NCI-H524 treated with DMSO at 0.1 percent for 48 hours (cell line): ENCODE results near the gene SMIM36.
"Not testable (repeated sequence)": the region's sequence is repeated elsewhere in the genome, so short reads cannot be mapped to it uniquely, and the experiment has no call there.

Experiments used
- DNase-seq: peaks from one replicate; lab custom pipeline; 2025; lab: John Stamatoyannopoulos, UW

Gene SMIM36

DNA sequence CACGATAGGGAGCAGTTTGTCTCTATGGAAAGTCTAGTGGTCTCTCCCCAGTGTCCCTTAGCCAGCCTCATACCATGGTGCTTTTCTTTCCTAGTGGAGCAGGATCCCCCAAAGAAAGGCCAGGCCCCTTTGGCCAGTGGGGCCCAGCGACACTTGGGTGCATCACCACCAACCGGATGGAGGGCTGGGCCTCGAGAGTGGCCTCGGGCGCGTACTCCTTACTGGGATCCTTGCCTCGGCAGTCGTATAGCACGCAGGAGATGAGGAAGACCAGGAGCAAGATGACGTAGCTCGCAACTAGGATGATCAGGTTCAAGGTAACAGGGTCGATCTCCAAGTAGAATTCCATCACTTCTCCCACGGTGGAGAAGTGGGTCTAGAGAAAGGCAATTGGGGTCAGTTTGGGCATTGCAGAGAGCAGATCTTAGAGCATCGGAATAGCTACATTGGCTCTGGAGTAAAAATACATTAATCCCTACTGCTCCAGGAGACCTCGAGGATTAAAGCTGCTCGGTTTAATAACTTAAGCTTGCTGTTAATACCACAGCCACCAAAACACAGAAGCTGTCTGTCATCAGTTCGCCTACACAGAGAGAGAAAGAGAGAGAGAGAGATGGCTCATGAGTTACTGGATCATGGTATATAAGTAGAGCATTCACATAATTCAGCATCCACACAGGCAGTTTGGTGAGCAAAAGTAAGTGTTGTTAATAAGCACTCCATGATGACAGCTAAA lies at the start of gene SMIM36:
SMIM36 (minus strand) TSS at position 467 of the 736 bp plus-strand sequence.
- peak; percentile 12 for DNase-seq

DNA sequence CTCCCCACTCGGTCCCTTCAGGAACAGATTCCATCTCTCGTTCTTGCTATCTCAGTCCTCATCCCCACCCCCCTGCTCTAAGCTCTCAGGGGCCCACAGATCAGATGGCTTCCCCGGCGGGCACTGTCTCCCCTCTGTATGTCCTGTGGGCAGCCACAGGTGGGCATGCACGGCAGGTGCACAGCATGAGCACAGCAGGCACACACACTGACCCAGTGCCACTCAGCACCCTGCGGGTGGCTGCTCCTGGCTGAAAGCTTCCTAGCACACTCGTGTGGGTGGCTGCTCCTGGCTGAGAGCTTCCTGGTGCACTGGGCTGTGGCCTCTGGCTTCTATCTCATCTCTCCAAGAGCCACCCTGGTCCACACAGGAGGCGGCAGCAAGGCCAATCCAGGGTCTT lies 44.5 kb upstream of the SMIM36 start:
- DNase-seq: no peak

DNA sequence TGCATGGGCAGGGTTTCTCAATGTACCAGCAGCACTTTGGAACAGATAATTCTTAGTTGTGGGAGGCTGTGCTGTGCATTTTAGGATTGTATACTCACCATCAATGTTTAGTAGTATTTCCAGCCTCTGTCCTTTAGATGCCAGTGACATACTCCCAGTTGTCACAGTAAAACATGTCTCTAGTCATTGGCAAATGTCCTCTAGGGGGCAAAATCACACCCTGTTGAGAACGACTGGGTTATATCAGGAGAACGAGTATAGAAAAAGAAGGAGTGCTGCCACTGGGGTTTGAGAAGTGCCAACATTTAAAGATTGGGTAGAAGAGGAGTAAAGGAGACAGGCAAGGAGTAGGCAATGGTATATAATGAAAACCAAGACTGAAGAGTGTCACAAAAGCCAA lies 37.9 kb upstream of the SMIM36 start:
- DNase-seq: no peak

DNA sequence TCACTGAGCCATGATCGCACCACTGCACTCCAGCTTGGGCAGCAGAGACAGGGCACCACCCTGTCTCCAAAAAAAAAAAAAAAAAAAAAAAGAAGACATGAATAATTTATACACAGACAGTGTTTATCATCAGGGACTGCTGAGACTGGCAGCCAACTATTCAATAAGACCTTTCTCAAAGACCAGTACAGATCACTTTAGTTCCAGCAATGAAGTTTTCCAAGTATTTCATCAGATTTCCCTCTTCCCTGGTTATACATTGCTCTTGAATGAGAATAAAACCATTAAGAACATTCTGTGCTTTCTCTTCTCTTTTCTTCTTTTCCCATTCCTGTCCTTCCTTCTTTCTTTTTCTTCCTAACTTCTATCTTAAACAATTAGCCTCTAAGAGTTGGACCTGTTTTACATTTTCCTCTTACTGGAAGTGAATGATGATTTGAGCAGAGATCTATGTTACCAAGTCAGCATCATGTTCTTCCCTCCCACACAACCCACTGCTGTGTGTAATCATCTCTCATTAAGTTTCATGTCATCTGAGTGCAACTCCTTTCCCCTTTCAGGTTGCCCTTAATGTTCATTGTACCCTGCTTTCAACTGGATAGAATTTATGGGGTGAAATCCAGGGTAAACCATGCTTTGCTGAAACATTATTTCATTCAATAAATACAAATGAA lies 35.9 kb upstream of the SMIM36 start:
- DNase-seq: no peak

DNA sequence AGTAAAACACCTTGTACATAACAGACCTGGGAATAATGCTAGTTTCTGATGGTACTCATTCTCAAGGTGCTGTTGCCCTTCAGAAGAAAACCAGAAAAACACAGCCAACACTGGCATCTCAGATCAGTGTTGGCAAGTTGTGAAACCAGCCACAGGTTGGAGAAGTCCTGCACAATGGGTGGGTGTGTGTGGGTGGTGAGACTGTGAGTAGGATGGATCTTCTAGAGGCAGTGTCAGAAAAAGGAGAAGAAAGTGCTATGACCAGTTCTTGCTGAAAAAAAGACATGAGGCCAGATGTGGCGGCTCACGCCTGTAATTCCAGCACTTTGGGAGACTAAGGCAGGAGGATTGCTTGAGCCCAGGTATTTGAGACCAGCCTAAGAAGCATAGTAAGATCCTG lies 35.2 kb upstream of the SMIM36 start:
- DNase-seq: no peak

DNA sequence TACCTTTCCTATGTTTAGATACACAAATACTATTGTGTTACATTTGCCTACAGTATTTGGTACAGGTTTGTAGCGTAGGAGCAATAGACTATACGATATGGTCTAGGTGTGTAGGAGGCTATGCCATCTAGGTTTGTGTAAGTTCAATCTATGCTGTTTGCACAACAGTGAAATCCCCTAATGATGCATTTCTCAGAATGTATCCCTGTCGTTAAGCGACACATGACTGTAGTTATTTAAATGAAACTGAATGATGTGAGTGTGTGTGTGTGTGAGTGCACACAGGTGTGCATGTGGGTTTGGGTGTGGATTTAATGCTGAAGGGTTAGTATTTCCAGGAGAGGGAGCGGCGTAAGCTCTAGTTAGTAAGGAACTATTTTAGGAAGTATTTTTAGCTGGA lies 34.6 kb upstream of the SMIM36 start:
- no peak for DNase-seq

DNA sequence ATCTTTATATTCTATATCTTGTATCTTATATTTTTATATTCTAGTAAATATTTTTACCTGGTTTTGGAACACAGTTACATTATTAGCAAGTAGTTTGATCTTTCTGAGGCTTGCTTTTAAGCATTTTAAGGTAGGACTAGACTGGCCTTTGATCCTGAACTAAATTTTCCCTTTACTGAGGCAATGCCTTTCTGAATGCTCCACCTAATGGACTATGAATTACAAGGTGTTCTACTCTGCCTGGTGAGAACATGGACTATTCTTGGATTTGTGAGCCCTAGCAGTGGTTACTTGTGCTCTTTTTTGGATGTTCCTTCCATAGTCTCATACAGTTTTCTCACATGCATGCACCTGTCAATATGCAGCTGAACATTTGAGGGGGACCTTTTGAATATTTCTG lies 32.5 kb upstream of the SMIM36 start:
- no peak for DNase-seq

DNA sequence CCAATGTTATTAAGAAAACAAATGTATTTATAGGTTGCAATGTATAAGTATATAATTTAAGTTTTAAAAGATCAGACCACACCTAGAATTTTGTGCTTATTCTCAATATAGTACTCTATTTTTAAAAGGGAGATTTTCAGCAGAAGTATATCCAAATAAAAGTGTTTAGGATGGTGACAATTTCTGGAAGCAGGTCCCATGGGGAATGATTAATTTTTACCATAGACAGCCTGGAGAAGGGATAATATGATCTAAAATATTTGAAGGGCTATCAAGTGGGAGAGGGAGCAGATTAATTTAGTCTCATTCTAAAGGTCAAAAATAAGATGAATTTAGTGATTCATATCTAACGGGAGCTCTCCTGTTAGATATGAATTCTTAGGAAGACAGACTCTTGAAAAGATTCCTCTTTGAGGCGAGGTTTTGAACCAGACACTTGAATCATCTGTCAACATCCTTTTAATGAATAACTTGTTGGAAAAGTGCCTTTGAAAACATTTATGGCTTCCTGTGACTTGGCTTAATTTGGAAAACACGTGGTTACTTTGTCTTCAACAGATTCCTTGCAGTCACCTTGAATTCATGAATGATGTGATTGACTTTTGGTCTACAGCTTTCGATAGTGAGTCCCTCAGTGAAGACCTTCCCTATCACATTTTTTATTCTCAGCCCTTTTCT lies 29.3 kb upstream of the SMIM36 start:
- DNase-seq: peak; percentile 17

DNA sequence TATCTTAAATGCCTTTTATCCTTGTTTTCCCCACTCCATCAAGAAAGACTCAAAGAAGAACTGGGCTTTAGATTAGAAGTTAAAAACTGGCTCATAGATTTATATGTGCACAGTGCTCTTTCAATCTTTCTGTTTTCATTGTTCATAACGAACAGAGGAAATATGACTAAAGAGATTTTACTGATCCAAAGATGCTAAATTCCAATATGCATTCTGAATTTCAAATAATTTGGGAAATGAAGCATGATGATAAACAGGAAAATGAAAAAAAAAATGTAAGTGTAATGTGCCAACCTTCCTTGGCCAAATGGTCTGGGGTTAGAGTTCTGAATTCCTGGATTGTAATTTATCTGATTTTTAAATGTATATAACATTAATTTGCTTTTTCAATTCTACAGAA lies 25.0 kb upstream of the SMIM36 start:
- no peak for DNase-seq

DNA sequence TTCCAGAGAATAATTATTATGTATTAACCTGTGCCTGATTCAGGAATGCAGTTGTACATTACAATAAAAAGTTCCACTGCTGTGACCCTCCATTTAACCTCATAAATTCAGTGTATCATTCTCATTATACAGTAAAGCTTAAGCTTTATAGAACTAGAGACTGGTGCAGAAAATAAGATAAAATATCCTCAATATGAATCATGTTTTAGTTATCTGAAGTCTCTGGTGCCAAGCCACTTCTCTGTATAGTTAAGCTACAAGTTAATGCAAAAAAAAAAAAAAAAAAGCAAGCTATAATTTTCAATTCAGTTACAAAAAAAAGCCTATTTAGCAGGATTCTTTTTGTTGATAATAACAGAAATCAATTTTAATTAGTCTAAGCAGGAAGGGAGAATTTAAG lies 22.4 kb upstream of the SMIM36 start:
- no peak for DNase-seq

DNA sequence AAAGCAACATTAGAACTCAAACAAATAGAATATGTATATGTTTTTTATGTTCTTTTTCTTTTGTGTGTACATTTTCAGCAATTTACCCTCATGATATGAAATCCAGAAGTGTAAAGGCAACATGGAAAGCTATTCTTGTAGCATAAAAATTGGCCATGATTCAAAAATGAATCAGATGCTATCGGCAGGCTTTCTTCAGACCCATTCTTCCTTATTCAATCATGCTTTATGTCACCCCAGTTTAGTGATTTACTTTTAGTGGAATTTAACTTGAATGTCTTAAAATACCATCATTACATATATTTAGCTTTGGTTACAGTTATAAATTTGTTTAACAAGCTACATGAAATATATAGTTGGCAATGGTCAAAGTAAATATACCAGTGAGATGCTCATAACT lies 21.4 kb upstream of the SMIM36 start:
- no peak for DNase-seq

DNA sequence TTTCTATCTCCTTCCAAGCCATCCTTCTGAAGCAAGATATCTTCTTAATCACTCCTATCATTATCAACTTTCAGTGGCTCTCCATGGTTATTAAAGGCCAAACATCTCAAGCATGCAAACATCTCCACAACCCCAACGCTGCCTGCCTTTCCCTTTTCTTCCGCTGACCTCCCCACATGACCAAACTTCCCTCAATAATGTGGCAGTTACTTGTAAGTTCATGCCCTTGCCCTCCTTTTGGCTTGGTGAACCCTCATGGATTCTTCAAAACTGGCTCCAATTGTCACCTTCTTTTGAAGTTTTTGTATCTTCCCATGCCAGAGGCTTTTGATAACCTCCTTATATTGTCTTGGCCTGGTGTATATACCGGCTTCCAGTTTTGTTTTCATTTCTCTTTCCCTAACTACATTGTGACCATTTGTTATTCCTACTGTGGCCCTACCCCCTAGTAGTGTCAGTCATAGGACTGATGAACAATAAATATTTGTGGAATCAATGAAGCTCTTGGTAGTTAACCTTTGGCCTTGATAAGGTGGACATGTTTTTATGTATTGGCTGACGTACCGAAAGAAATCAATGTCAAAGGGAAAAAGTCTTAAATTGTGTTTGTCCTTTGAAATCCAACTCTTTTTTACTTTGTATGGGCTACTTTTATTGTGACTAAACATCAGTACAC lies 19.9 kb upstream of the SMIM36 start:
- no peak for DNase-seq

DNA sequence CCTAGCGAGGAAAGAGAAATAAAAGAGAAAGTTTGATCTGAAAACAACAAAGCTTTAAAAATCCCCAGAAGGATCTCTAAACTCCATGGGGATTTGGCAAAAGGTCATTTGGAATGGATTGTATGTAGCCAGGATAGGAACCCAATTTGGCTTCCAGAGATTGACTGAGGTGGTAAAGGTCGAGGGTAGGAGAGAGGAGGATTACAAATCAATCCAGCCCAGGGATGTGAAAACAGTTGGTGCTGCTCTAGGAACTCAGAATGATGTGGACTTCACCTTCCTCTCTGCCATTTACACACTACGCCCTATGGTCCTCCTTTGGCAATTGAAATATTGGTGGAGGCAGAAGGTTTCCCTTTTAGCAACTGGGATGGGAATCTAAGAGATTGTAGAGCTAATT lies 18.8 kb upstream of the SMIM36 start:
- DNase-seq: no peak

DNA sequence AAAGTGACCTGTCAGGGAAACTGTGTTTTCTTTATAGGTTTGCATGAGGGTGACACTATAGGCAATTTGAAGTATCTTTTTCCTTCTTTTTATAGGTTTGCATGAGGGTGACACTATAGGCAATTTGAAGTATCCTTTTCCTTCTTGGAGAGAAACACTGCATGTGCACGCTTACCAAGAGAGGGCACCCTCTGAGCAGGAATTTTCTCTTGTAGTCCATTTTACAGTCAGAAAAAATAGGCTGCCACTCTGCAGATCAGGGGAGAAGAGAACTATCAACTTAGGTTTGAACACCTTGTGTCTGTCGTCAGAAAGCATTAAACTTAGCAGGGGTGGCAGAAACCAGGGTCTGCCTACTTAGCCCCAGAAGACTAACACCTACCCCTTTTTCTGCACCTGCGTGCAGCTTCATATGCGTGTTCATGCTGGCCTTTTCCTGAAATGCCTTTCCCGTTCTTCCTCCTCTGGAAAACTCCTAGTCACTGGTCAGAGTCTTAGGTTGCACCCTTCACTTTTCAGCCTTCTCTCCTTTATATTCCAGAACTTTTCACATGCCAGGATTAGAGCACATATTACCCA lies 16.4 kb upstream of the SMIM36 start:
- peak; percentile 50 for DNase-seq

DNA sequence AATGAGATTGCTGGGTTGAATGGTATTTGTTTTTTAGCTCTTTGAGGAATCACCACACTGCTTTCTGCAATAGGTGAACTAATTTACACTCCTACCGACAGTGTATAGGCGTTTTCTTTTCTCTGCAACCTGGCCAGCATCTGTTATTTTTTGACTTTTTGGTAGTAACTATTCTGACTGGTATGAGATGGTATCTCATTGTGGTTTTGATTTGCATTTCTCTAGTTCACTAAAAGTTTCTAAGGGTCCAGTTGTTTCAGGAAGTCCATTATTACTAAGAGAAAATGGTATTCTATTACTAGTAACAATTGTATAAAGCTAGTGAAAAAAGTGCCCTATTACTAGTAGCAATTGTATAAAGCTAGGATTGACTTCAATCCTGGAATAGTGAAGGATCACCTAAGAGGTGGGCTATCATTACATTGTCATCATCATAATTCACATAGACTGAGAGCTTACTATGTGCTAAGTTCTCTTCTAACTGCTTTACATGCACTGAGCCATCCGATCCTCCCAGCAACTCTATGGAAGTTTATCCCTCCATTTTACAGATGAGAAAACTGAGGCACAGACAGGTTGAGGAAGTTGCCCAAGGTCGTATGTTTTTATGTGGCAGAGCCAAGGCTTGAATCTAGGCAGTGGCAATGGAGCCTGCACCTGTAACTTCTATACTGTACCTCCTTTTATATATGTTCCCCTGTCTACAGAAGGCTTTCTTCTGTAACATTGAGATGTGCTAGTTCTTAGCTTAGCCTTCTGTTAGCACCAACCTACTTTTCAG lies 13.4 kb upstream of the SMIM36 start:
- no peak for DNase-seq

DNA sequence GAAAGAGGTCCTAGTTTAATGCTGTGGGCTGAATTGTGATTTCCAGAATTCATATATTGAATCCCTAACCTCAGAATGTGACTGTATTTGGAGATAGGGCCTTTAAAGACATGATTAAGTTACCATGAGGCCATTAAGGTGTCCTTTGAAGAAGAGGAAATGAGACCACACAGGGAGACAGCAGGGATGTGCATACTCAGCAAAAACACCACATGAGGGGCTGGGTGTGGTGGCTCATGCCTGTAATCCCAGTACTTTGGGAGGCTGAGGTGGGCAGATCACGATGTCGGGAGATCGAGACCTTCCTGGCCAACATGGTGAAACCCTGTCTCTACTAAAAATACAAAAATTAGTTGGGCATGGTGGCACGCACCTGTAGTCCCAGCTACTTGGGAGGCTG lies 11.8 kb upstream of the SMIM36 start:
- DNase-seq: not testable (repeated sequence)

DNA sequence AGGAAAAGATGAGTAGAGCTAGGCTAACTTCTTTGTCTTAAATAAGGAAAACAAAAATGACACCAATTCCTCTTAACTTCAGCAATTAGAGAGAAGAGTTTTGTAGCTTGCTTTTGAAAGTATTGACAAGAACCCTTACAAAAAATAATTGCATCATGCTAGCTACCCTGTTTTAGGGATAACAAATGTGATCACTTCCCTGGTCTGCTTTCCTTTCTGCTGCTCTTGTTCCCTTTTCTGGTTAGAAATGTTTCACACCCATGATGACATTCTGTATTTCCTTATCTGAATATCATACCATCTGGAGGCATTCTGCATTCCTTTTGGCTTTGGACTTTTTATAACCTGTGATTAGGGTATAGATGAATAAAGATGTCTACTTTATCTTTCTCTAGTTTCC lies 9.9 kb upstream of the SMIM36 start:
- no peak for DNase-seq

DNA sequence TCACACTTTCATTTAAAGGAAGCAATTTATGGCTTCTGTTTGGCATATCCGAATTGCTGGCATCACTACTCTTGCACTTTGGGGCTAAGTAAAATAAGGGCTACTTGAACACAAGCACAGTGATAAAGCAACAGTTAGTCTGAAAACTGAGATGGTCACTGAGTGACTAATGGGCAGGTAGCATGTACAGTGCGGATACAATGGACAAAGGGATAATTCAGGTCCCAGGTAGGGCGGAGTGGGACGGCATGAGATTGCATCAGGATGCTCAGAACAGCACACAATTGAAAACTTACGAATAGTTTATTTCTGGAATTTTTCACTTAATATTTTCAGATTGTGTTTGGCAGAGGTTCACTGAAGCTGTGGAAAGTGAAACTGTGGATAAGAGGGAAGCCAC lies 9.2 kb upstream of the SMIM36 start:
- no peak for DNase-seq

DNA sequence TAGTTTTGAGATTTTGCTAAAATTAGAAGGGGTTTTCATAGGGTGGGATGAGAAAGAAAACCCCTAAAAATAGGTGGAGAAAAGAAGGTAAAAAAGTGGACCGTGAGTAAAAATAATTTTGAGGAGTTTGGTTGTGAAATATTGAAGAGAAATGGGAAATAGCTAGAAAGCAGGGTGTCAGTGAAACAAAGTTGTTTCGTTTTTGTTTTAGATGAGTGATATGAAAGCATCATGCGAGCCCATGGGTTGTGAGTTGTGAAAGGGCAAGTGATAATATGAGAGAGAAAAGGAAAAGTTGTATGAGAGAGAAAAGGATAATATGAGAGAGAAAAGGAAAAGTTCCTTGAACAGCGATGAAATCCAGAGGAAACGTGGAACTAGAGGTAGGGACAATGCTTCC lies 7.3 kb upstream of the SMIM36 start:
- DNase-seq: no peak

DNA sequence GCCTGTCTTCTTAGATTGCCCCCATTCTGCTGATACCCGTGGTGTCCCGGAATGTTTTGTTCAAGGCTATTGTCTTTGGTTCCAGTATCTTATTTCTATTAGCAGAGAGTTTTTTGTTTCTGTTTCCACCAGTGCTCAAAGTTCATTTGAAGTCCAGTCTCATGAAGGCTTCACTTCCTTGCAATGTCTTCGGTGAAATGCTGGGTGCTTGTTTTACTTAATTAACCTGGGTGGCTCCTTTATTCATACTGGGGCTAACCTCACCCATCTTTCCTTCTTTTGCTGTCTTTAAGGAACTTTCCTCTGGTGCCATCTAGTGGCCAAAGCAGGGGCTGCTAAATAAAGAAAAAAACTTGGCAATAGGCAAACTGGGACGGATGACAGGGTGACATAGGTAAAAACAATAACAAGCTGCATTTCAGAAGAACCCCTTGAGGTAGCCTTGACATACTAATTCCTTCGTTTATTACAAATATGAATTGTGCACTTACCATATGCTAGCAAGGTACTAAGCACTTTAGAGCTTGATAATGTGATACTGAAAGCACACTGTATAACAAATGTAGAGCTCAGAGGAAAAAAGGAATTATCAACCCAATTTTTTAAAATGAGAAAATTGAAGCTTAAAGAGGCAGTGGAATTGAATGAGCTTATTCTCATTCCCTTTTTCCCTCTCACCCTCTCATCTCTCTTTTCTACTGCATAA lies 2.8 kb upstream of the SMIM36 start:
- peak; percentile 11 for DNase-seq

DNA sequence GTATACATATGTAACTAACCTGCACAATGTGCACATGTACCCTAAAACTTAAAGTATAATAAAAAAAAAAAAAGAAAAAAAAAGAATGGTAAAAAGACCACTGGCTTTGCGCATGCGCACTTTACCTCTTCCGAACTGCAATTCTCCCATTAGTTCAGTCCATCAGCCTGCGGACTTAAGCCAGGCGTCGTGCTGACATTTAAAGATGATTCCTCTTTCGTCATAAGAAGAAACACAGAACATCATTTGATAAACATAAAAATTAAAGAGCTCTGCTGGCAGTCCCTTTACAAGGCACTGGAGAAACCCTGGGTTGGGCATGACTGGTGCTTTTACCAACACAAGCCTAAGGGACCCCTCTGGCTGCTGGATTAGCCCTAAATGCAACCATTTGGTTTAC lies 3.6 kb downstream of the SMIM36 start:
- not testable (repeated sequence) for DNase-seq
